ENCODE results near the gene CSH1. TPM values are rescaled to one million over a fixed set of nuclear protein-coding genes. Genes with fewer than 3 reads are reported as not detected.

CSH1 gene
- polyA plus RNA-seq, 2 of the 4 experiments (the other 2 are of a cell fraction) = not detected

- WGBS (ENCODE audit: missing lambda C conversion rate) = 62% methylated on average over 8 of the region's 8 CpGs
- TF ChIP-seq HOXB5 (CRISPR knock-in tag; IDR thresholded peaks at IDR 0.05) (no peak), FOXS1 (CRISPR knock-in tag; IDR thresholded peaks at IDR 0.05) (no peak), ATOH8 (CRISPR knock-in tag; IDR thresholded peaks at IDR 0.05; ENCODE audit: low read depth) (no peak), HMGXB4 (CRISPR knock-in tag; IDR thresholded peaks at IDR 0.05; ENCODE audit: borderline replicate concordance) (no peak), NR3C1 (IDR thresholded peaks at IDR 0.05) (no peak), CBX2 (IDR thresholded peaks at IDR 0.05; ENCODE audit: borderline replicate concordance, low read depth) (no peak), SMC3 (IDR thresholded peaks at IDR 0.05) (no peak)
- Histone ChIP-seq H3K9me3 (no peaks in the 10 kb centered on the region), H3K27ac (no peak overlapping the region), H3K4me1 (no peaks in the 10 kb centered on the region), H3K4me3 (no peak overlapping the region), H3K4me2 (no peak overlapping the region)
- no peak for ATAC-seq
- ChIA-PET CTCF (interaction anchor here (1.5 to 9.0 kb wide), 9 partner anchors 9 to 199 kb away, joined by 5 to 132 read pairs (median 10); partner anchors contain the start of genes CSHL1, GH1 and ICAM2), POLR2A (no interaction called here)
- no peak for DNase-seq (ENCODE audit: low read depth in 1 of 2, low spot score in 1 of 2)
- no peak for FAIRE-seq
Observed at GRCh38 chr17:63933598-63933997, 37.2 kb upstream of the CSH1 start.

- TF ChIP-seq GATA3 (IDR thresholded peaks at IDR 0.05; ENCODE audit: borderline replicate concordance) (no peak), ZFP36 (IDR thresholded peaks at IDR 0.05; ENCODE audit: borderline replicate concordance, partially characterized antibody) (peak; percentile 37)
- Histone ChIP-seq H3K4me3 (no peak overlapping the region), H3K27ac (no peak overlapping the region), H3K9me3 (no peaks in the 10 kb centered on the region), H3K4me1 (no peaks in the 10 kb centered on the region), H3K4me2 (no peak overlapping the region)
- 77% methylated on average over 4 of the region's 4 CpGs for whole genome bisulfite sequencing (ENCODE audit: missing lambda C conversion rate)
- no peak for FAIRE-seq
- ChIA-PET POLR2A (interaction anchor here (0.9 kb wide), 1 partner anchor 14 kb away, joined by 5 read pairs; no protein-coding TSS in a partner anchor), CTCF (interaction anchor here (1.0 to 9.0 kb wide), 12 partner anchors 9 to 200 kb away, joined by 3 to 132 read pairs (median 10); partner anchors contain the start of genes CSHL1, GH1 and ICAM2)
- DNase-seq (ENCODE audit: low read depth in 1 of 2, low spot score in 1 of 2) = no peak
- ATAC-seq = no peak
Observed at GRCh38 chr17:63932721-63933120, 36.3 kb upstream of the CSH1 start.

- WGBS (ENCODE audit: missing lambda C conversion rate) = 76% methylated on average over 19 of the region's 19 CpGs
- no peak for FAIRE-seq
- ATAC-seq = no peak
- TF ChIP-seq RCOR1 (IDR thresholded peaks at IDR 0.05; ENCODE audit: low read depth, low read length) = no peak
- no peaks in the 10 kb centered on the region for H3K4me1 ChIP-seq
- no peak within 1 kb of the TSS for H3K4me3 ChIP-seq
- no peak for DNase-seq (ENCODE audit: low read depth in 1 of 2, low spot score in 1 of 2)
- no peak within 1 kb of the TSS for H3K4me2 ChIP-seq
- POLR2A ChIA-PET = interaction anchor here (0.9 kb wide), 1 partner anchor 14 kb away, joined by 5 read pairs; no protein-coding TSS in a partner anchor
- CTCF ChIA-PET = interaction anchor here (1.0 to 9.0 kb wide), 13 partner anchors 8 to 97 kb away, joined by 3 to 132 read pairs (median 10); partner anchors contain the start of genes CSHL1, GH1 and ICAM2
- H3K27ac ChIP-seq = no peak within 1 kb of the TSS
- no peaks in the 10 kb centered on the region for H3K9me3 ChIP-seq
Observed at GRCh38 chr17:63931981-63932561, 35.7 kb upstream of the CSH1 start, which contains the start of gene CD79B. TSS of gene CD79B (minus strand) at chr17:63932331. CDS start at chr17:63932261, 70 bp downstream.

DNA sequence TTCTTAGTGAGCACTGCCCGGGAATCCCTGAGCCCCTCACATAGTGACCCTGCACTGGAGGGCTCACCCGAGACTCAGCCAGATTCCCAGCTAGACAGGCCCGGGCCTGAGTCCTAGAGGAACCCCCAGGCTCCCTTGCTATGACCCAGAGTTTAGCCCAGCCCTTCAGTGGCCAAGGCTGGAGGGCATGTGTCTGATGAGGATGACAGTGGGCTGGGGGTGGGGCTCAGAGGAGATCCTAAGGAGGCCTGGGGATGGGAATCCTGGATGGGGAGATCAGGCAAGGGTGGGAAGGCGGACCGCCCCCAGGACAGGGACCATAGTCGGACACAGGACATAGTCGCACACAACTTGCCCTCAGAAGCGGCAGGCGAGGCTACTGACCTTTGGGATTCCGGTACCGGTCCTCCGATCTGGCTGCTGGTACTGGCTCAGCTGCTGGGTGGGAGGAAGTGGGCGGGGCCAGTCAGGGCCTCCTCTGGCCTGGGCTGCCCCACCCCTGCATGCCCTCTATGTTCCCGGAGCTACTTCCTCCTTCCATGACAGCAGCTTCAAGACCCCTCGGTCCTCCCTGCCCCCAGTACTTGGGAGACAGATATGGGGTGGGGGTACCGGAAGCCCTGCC lies 34.7 kb upstream of the CSH1 start:
- H3K9me3 ChIP-seq = no peaks in the 10 kb centered on the region
- H3K4me2 ChIP-seq = no peak overlapping the region
- DNase-seq (ENCODE audit: low read depth in 1 of 2, low spot score in 1 of 2) = no peak
- CTCF ChIA-PET = interaction anchor here (0.9 to 9.0 kb wide), 11 partner anchors 9 to 351 kb away, joined by 3 to 132 read pairs (median 10); partner anchors contain the start of genes CSHL1 and GH1
- peak in 1 of 2 experiments; percentile 41; a peak in 3 of 6 replicates for ATAC-seq
- POLR2A ChIA-PET = no interaction called here
- WGBS (ENCODE audit: missing lambda C conversion rate) = 74% methylated on average over 16 of the region's 16 CpGs
- TF ChIP-seq GATA3 (IDR thresholded peaks at IDR 0.05; ENCODE audit: borderline replicate concordance) (no peak), ESRRA (IDR thresholded peaks at IDR 0.05; ENCODE audit: borderline replicate concordance, low read length) (no peak)
- no peak overlapping the region for H3K4me3 ChIP-seq
- no peak overlapping the region for H3K27ac ChIP-seq
- no peaks in the 10 kb centered on the region for H3K4me1 ChIP-seq
- no peak for FAIRE-seq

All from A549 (cell line).